GM12801 (cell line): ENCODE measurements around the gene LRP8.

Source experiments
- CTCF ChIP-seq: IDR thresholded peaks from one replicate; pipeline ENCODE4 v1.5.1; 2011; ENCODE audit warnings: control low read depth; ENCODE audit not compliant: insufficient read length; ENCODE audit errors: extremely low read depth

LRP8 gene

DNA sequence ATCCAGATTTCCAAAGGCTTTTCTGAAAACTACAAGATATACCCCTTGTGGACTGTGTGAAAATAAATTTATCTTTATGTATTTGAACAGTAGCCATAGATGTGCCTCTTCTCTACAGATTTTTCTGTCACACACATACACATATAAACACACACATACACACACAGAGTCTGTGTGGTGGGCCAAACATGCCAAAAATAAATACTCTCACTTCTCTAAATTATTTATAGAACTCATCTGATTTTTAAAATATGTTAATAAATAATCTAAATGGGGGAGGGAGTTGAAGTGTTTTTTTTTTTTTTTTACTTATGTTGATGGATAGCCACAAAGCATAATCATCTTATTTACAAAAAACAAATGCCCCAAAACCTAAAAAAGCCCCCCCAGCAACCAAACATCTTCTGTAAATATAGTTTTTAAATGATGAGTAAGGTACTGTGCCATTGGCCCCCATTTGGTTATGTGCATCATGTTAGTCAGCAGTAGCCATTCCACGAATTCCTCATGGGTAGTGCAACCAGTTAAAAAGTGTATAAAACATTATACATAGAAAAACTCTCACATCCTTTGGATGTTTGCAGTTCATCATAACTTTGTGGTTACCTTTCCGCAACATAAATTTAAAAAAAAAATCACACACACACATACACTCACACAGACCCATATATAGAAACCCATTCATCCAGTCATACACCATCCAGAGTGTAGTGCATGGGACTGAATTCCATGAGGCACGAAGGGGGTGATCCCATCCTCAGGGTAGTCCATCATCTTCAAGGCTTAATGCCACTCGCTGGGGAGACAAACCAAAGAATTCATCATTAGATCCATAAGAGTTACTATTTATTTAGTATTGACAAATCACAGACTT, 81.4 kb downstream of the LRP8 start:
- TF ChIP-seq CTCF: no peak

DNA sequence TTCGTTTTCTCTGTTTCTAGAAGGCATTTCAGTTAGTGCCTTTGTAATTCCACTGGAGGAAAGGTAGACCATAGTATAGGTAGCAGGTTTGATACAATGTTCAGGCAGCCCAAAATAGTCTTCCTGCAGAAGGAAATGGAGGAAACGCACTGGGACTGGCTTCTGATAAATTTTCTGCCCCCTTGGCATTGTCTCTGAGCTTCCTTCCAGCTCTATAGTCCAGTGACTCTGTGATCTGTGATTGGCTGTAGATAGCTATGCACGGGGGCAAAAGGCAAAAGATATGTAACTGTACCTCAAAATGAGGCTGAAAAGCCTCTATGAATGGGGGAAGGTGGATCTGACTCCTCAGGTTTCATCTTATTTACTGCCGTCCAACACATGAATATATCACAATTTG, 83.7 kb downstream of the LRP8 start:
- TF ChIP-seq CTCF: no peak

DNA sequence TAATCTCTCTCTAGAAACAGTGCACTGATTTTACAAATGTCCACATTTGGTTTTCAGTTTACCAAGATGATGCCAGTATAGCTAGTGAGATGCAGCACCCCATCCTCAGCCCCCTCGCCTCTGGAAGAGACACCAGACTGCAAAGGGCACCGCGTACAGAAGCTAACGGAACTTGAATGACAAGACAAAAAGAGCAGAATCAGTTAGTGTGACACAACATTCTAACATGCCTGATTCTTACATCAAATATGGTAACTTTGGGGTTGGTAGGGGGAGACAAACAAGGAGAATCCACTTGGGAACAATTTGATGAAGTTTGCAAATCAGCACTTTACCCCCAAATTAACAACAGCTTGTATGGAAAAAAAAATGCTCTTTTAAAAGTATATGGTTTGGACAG, 85.5 kb downstream of the LRP8 start:
- no peak for TF ChIP-seq CTCF

DNA sequence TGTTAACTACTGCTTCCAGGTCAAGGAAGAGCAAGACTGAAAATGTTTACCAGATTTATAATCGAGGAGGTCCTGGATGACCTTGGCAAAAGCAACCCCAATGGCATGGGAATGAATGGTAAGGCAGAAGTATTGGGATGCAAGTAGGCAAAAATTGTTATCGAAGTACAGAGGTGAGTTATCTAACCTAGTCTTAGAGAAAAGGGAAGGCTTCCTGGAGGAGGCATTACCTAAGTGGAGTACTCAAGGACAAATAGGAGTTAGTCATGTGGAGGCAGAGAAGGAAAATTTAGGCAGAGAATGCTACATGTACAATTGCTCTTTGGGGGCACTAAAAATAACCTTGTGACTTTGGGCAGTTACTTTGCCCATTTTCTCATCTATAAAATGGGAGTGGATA, 86.0 kb downstream of the LRP8 start:
- TF ChIP-seq CTCF: no peak

- no peak for TF ChIP-seq CTCF
These were observed 89.4 kb downstream of the LRP8 start, which contains the start of gene MAGOH for GRCh38 chr1:53238197-53239155. TSS of gene MAGOH (minus strand) at chr1:53238518. CDS start at chr1:53238448, 70 bp downstream.

- TF ChIP-seq CTCF: no peak
These were observed 90.2 kb downstream of the LRP8 start for GRCh38 chr1:53237638-53238037.

DNA sequence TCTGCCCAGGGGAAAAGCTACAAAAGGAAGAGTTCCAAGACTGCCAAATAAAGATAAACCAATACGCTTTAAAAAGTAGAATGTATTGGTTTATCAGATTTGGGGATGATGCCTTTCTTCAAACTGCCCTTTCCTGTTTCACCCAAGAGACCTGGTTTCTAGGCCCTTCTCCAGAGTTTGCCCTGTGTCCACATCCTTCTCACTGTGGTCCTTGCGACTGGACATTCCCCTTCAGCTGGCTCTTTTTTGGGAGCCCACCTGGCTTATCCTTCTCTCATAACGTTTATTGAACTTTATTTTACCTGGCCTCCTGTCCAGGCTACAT, 106.9 kb downstream of the LRP8 start:
- no peak for TF ChIP-seq CTCF
